Neural crest cell (in vitro differentiated cells): ENCODE measurements around the gene DIP2B. TPM values are rescaled to one million over a fixed set of nuclear protein-coding genes. Genes with fewer than 3 reads are reported as not detected.

Experiments
- DNase-seq: peaks from one replicate; pipeline ENCODE4 v3.0.0; 2021; ENCODE audit warnings: low read depth, mixed read lengths, low spot score
- H3K27ac Mint-ChIP-seq: one replicate; pipeline ENCODE4 v1.8.0; 2021; ENCODE audit warnings: mild to moderate bottlenecking, mixed read lengths; ENCODE audit not compliant: unreplicated experiment
- H3K27me3 Mint-ChIP-seq: 2 replicates; pipeline ENCODE4 v1.8.0; 2021; ENCODE audit warnings: low read depth, mild to moderate bottlenecking, mixed read lengths
- H3K36me3 Mint-ChIP-seq: 2 replicates; pipeline ENCODE4 v1.8.0; 2021; ENCODE audit warnings: low read depth, mild to moderate bottlenecking, mixed read lengths
- H3K4me1 Mint-ChIP-seq: 2 replicates; pipeline ENCODE4 v1.8.0; 2021; ENCODE audit warnings: mixed read lengths
- H3K4me3 Mint-ChIP-seq: one replicate; pipeline ENCODE4 v1.8.0; 2021; ENCODE audit warnings: mild to moderate bottlenecking, mixed read lengths
- H3K9me3 Mint-ChIP-seq: 2 replicates; pipeline ENCODE4 v1.8.0; 2021; ENCODE audit warnings: mixed read lengths
- CTCF ChIP-seq: fragments of 200-600 bp; sonication (generic); conservative IDR thresholded peaks from 2 replicates; pipeline ENCODE4 v1.5.0; 2021; ENCODE audit warnings: antibody characterized with exemption, mild to moderate bottlenecking
- total RNA-seq: library from RNA; stranded (reverse); gene quantifications from 2 replicates; pipeline ENCODE4 v1.2.1, GENCODE V29; 2021

The DIP2B gene
- total RNA-seq, 1 donor from 2014 or later, result 39.4 TPM

GRCh38 chr12:50563434-50563787 is 58.6 kb downstream of the DIP2B start:
- DNase-seq, result no peak
- no peaks in the 10 kb centered on the region for H3K27me3 Mint-ChIP-seq
- H3K36me3 Mint-ChIP-seq, result no peaks in the 10 kb centered on the region
- no peak for TF ChIP-seq CTCF
- peaks cover 5% of the 10 kb centered on the region for H3K4me1 Mint-ChIP-seq
- H3K4me3 Mint-ChIP-seq, result no peak overlapping the region
- peaks cover 3% of the 10 kb centered on the region for H3K9me3 Mint-ChIP-seq
- no peak overlapping the region for H3K27ac Mint-ChIP-seq

GRCh38 chr12:50564237-50564947 is 59.6 kb downstream of the DIP2B start:
- Mint-ChIP-seq H3K27ac (no peak overlapping the region), H3K27me3 (no peaks in the 10 kb centered on the region), H3K36me3 (no peaks in the 10 kb centered on the region), H3K9me3 (peaks cover 3% of the 10 kb centered on the region), H3K4me1 (peaks cover 10% of the 10 kb centered on the region), H3K4me3 (no peak overlapping the region)
- DNase-seq, result no peak
- TF ChIP-seq CTCF, result no peak

- Mint-ChIP-seq H3K27ac (no peak overlapping the region), H3K4me3 (no peak overlapping the region), H3K4me1 (peaks cover 12% of the 10 kb centered on the region), H3K27me3 (no peaks in the 10 kb centered on the region), H3K9me3 (peaks cover 3% of the 10 kb centered on the region), H3K36me3 (no peaks in the 10 kb centered on the region)
- TF ChIP-seq CTCF, result no peak
- DNase-seq, result no peak
These were observed 60.1 kb downstream of the DIP2B start for GRCh38 chr12:50564948-50565297.

- no peak for TF ChIP-seq CTCF
- DNase-seq, result no peak
- no peak overlapping the region for H3K27ac Mint-ChIP-seq
- H3K4me1 Mint-ChIP-seq, result peaks cover 16% of the 10 kb centered on the region
- peaks cover 3% of the 10 kb centered on the region for H3K9me3 Mint-ChIP-seq
- H3K36me3 Mint-ChIP-seq, result no peaks in the 10 kb centered on the region
- no peaks in the 10 kb centered on the region for H3K27me3 Mint-ChIP-seq
- no peak overlapping the region for H3K4me3 Mint-ChIP-seq
These were observed 61.3 kb downstream of the DIP2B start for GRCh38 chr12:50566066-50566465.

GRCh38 chr12:50567926-50568325 is 63.1 kb downstream of the DIP2B start:
- peaks cover 3% of the 10 kb centered on the region for H3K9me3 Mint-ChIP-seq
- no peaks in the 10 kb centered on the region for H3K36me3 Mint-ChIP-seq
- no peaks in the 10 kb centered on the region for H3K27me3 Mint-ChIP-seq
- H3K4me1 Mint-ChIP-seq, result peaks cover 23% of the 10 kb centered on the region
- no peak for DNase-seq
- no peak overlapping the region for H3K27ac Mint-ChIP-seq
- H3K4me3 Mint-ChIP-seq, result no peak overlapping the region
- TF ChIP-seq CTCF, result no peak
